Thyroid gland (tissue), 4 donors: ENCODE measurements around the gene IFNA14. TPM values are rescaled to one million over a fixed set of nuclear protein-coding genes. Genes with fewer than 3 reads are reported as not detected.
"Not testable (repeated sequence)": the region's sequence is repeated elsewhere in the genome, so short reads cannot be mapped to it uniquely, and the experiment has no call there.

Source experiments
- DNase-seq, 2 donors: peaks; one replicate each; pipeline ENCODE4 v3.0.0-alpha.2; 2019
- H3K27ac ChIP-seq, 3 donors: fragments of 200-600 bp; sonication (generic); 1 replicate in 2 of 3; 2 replicates in 1 of 3; pipeline ENCODE4 v1.5.1; 2016 to 2019; ENCODE audit warnings: mild to moderate bottlenecking in 1 of 3, moderate library complexity in 1 of 3
- H3K27me3 ChIP-seq: fragments of 200-600 bp; sonication (generic); one replicate; pipeline ENCODE4 v1.5.1; 2019
- H3K36me3 ChIP-seq, 2 donors: fragments of 200-600 bp; sonication (generic); one replicate each; pipeline ENCODE4 v1.5.1; 2016 to 2019
- H3K4me1 ChIP-seq, 2 donors: fragments of 200-600 bp; sonication (generic); one replicate each; pipeline ENCODE4 v1.5.1; 2017 to 2019
- H3K4me3 ChIP-seq, 3 donors: fragments of 200-600 bp; sonication (generic); replicated peaks in 1 of 3; 1 replicate in 2 of 3; 2 replicates in 1 of 3; pipeline ENCODE4 v1.5.1; 2016; ENCODE audit warnings: mild to moderate bottlenecking in 1 of 3
- H3K9me3 ChIP-seq: fragments of 200-600 bp; sonication (generic); one replicate; pipeline ENCODE4 v1.5.1; 2017
- WGBS, 2 donors: methylation state at CpG; one replicate each; pipeline ENCODE4 v1.1.5; 2017; 5-methylcytosine and 5-hydroxymethylcytosine counted together
- intact Hi-C: fragments of 100-400 bp; cut with DNase I; formaldehyde crosslinking; loops from one replicate; pipeline ENCODE4 v1.15.1; 2023
- total RNA-seq, 4 donors: library from RNA; depleted of rRNA; stranded (reverse); fragments of >200 nt; gene quantifications; one replicate each; pipeline ENCODE4 v1.2.3, GENCODE V29; 2016
- TF ChIP-seq, protein P1 (sequence below), 6 experiments: fragments of 200-600 bp in 3 of 6; fragments of 450-650 bp in 3 of 6; sonication (generic) in 3 of 6; IDR thresholded peaks; one replicate each; pipeline ENCODE4 v1.5.1; 2016 to 2019; ENCODE audit warnings: antibody characterized with exemption in 6 of 6, mild to moderate bottlenecking in 2 of 6, inconsistent platforms in 1 of 6, moderate library complexity in 1 of 6

The IFNA14 gene
- total RNA-seq, 4 donors from 2014 or later = not detected

DNA sequence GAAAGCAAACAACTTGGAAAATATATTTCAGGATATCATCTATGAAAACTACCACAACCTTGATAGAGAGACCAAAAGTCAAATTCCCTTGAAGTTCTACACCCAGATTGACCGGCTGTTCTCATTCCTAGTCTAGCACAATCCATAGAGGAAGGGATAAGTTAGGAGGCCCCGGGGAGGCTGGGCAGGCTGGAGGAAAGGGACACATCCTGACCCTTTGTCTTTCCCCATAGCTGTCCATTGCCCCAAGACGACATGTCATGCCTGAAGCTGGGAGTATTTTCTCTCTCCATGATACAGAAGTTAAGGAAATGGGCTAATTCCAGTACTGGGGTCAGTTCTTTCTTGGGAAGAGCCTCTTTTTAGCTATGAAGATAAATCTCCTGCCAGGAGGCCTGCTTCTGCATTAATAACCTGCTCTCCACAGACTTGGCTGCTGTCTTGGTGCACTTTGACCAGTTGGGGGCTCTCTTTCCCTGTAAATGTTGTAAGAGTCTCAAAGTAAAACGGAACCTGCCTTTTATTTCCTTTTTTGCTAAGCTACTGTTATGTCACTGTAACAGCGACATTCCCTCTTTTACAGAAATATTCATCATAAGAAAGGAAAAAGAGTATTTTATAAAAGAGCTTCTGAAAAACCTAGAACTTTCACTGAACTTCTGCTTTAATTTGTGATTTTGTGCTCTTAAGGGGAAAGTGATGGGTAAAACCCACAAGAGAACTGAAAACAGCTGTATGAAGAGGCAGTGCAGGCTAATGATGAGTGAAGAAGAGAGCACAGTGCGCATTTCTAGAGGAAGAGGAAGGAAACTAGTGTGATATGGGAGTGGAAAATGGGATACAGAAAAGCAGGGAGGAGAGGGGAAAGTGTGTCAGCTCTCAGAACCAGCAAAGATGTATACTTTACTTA lies 44.7 kb downstream of the IFNA14 start:
- intact Hi-C loops, H3K4me3 ChIP-seq, H3K27me3 ChIP-seq: not testable (repeated sequence)

More for the DNA sequence above, 44.7 kb downstream of the IFNA14 start:
- WGBS, 2 donors = 43 to 51% methylated on average over 6 of the region's 6 CpGs
- TF ChIP-seq, protein P1, sequence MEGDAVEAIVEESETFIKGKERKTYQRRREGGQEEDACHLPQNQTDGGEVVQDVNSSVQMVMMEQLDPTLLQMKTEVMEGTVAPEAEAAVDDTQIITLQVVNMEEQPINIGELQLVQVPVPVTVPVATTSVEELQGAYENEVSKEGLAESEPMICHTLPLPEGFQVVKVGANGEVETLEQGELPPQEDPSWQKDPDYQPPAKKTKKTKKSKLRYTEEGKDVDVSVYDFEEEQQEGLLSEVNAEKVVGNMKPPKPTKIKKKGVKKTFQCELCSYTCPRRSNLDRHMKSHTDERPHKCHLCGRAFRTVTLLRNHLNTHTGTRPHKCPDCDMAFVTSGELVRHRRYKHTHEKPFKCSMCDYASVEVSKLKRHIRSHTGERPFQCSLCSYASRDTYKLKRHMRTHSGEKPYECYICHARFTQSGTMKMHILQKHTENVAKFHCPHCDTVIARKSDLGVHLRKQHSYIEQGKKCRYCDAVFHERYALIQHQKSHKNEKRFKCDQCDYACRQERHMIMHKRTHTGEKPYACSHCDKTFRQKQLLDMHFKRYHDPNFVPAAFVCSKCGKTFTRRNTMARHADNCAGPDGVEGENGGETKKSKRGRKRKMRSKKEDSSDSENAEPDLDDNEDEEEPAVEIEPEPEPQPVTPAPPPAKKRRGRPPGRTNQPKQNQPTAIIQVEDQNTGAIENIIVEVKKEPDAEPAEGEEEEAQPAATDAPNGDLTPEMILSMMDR (IDR thresholded peaks at IDR 0.05) = peak in 3 of 6 experiments; percentile 43 to 57 (median 46)
- H3K4me1 ChIP-seq, H3K9me3 ChIP-seq, H3K27ac ChIP-seq, H3K36me3 ChIP-seq: not testable (repeated sequence)
- DNase-seq = peak in 1 of 2 donors; percentile 18

Other genes with a start within 250 kb of the IFNA14 start
- gene HACD4, start 208.4 kb downstream of the IFNA14 start, total RNA-seq = 1 to 10 TPM; 1.8 to 4.8 (median 3.3) TPM
- gene IFNB1, start 162.1 kb downstream of the IFNA14 start, total RNA-seq = not detected
- not detected for gene IFNW1, start 98.2 kb downstream of the IFNA14 start, total RNA-seq
- not detected for gene IFNA21, start 73.3 kb downstream of the IFNA14 start, total RNA-seq
- not detected for gene IFNA4, start 52.4 kb downstream of the IFNA14 start, total RNA-seq
- not detected for gene IFNA7, start 37.8 kb downstream of the IFNA14 start, total RNA-seq
- not detected for gene IFNA10, start 32.9 kb downstream of the IFNA14 start, total RNA-seq
- not detected for gene IFNA16, start 22.7 kb downstream of the IFNA14 start, total RNA-seq
- not detected for gene IFNA17, start 11.8 kb downstream of the IFNA14 start, total RNA-seq
- not detected for gene IFNA5, start 65.3 kb upstream of the IFNA14 start, total RNA-seq
- 10 to 100 TPM; 28.4 to 31.0 (median 30.9) TPM for gene KLHL9, start 95.4 kb upstream of the IFNA14 start, total RNA-seq
- not detected for gene IFNA6, start 110.9 kb upstream of the IFNA14 start, total RNA-seq
- gene IFNA13, start 128.1 kb upstream of the IFNA14 start, total RNA-seq = not detected
- not detected for gene IFNA2, start 145.4 kb upstream of the IFNA14 start, total RNA-seq
- gene IFNA8, start 169.1 kb upstream of the IFNA14 start, total RNA-seq = not detected
- not detected for gene IFNA1, start 200.4 kb upstream of the IFNA14 start, total RNA-seq
- 1 to 10 TPM in 3 of 4 donors, under 1 TPM in 1; 0.67 to 2.1 (median 1.3) TPM for gene IFNE, start 242.3 kb upstream of the IFNA14 start, total RNA-seq